HG03457 (cell line): ENCODE data around the gene APCDD1L.
A peak's percentile ranks its signal among the peaks of the same experiment; 100 is the strongest.

Source experiments
- ATAC-seq: cut with Tn5 transposase; IDR thresholded peaks from one replicate; pipeline ENCODE4 v1.9.1; 2021; ENCODE audit warnings: moderate number of reproducible peaks; ENCODE audit not compliant: unreplicated experiment

The APCDD1L gene

DNA sequence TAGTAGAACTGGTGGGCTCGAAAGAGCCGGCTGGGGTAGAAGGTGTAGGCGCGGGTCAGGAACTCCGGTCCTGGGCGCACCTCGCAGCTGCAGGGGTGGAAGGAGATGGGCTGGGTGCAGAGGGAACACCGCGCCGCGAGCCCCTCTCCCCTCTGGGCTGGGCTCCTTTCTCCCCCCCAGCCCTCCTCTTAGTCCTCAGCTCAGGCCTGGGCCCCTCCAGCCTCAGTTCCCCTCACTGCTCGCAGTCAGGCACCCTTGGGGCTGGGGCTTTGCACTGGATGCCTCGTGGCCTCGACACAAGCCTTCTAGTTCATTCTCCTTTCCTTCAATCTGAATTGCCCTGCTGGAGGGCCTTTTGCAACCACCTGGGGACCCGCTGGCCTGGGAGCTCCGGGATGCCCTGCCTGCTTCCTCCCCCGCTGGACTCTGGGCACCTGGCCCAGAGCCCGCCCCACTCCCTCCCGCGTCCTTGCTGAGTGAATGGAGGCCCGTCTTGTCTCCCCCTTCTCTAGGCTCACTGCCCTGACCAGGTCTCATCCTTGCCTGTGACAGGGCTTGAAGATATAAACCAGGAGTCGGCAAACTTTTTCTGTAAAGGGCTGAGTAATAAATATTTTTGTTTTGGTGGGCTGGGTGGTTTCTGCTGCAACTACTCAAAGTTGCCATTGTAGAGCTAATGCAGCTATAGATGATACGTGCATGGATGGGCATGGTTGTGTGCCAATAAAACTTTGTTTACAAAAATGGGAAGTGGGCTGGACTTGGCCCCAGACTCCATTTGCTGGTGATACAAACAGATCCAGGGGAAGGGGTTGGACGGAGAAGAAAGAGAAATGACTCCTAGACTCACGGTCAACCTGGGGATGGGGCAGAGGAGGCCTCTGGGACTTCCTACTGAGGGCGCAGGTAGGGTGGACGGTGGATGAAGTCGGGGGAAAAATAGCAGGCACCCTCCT, 47.3 kb downstream of the APCDD1L start:
- ATAC-seq = no peak

- ATAC-seq = no peak
Observed at GRCh38 chr20:58466729-58467571, 48.2 kb downstream of the APCDD1L start.

- no peak for ATAC-seq
Observed at GRCh38 chr20:58466095-58466708, 49.0 kb downstream of the APCDD1L start.

DNA sequence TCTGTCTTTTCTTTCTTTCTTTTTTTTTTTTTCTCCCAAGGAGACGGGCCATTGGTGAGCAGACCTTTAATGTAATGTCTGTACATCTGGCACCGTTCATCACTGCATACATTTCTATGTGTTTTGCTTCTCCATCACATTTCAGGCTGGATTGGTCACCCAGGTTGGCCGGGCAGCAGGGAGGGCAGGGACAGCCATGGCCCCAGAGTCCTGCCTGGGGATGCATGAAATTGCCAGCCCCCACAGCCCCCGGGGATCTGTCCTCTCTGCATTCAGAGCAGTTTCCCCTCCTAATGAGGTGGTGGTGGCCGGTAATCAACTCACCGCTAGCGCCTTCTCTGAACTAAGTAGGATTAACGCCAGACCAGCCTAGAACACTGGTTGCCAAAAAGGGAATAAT, 50.4 kb downstream of the APCDD1L start:
- no peak for ATAC-seq

DNA sequence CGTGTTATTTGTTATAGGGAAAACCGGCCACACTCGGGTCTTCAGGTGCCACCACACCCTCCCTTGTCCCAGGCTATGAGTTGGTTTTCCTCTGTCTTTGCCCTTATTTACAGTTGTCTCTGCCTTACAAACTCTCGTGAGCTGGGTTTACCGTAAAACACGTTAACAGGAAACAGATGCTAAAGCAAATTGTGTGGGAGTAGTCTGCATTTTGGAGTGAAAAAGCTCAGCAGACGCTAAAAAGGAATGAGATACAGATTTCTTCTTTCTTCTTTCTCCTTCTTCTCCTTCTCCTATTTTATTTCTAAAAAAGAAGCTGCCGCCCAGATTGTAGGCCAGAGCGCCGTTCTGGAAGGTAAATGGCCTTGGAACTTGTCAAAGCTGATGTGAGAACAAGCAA, 51.9 kb downstream of the APCDD1L start:
- no peak for ATAC-seq

DNA sequence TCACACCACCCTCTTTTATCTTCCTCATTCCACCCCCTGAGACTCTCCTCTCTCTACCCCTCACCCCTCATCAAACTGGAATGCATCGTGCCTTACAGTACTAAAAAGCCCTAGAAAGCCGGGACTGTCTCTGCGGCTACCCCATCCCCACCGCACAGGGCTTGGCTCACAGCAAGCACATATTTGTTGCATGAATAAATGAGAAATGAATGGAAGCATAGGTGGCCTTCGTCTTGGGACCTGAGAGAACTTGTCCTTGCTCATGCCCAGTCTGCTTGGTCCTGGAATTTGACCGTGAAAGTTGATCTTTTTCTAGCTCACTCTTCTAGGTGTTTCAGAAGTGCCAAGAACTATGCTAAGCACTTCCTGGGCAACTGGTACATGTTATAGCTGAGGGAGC, 53.3 kb downstream of the APCDD1L start:
- ATAC-seq = no peak

GRCh38 chr20:58461104-58461503, 54.1 kb downstream of the APCDD1L start:
- ATAC-seq = no peak

DNA sequence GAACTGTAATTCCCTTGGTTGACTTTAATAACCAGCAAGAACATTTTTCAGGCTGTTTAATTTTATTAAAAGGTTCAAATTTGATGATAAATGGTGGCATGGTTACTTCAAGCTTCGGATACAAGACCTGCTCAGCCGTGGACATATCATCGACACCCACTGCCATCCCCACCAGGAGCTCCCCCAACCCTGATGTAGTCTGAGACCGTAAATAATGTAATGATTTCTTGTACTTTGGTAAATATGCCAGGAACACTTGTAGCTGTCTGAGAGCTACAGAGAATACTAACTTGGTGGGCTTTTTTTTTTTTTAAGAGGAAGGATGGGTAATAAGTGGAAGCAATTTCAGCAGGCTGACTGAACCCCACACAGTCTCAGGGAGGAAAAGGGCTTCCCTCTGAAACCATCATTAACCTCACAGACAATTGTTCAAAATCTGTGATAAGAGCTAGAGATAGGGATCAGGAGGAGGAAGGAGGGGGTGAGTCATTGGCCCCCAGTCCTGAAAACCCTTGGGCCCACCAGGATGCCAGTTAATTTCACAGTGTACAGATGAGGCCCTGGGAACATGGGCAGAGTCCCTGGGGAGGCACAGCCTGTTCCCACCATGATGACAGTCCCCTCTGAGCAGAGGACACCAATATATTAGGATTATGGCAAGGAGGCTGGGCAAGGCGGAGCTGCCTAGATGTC, 56.0 kb downstream of the APCDD1L start:
- peak; percentile 10 for ATAC-seq

DNA sequence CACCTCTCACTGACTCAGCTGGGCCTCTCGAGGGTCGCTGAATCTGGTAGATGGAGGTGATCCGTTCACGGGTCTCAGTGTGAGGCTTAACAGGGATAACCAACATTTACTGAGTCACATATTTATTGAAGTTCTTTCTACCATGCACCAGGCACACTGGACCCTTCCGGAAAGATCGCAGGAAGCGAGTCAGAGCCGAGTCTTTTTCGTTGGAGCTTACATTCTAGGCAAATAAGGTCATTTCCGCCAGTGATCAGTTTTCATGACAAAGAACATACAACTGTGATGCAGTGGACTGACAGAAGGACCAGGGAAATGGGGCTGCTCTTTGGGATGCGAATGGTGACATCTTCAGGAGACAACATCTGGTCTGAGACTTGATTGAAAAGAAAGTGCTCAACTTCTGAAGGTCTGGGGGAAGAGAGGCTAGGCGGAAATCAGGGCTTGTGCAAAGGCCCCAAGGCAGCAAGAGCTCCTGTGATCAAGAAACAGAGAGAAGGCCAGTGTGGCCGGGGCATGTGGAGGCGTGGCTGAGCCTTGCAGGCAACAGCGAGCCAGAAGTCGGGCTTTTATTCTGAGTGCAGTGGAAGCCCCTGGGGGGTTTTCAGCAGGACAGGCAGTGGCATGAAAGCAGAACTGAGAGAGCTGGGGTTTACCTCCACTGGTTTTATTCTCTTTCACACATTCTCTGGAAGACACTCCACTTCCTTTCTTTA, 56.7 kb downstream of the APCDD1L start:
- ATAC-seq = peak; percentile 90

- ATAC-seq = no peak
Observed at GRCh38 chr20:58457083-58457695, 58.0 kb downstream of the APCDD1L start.

DNA sequence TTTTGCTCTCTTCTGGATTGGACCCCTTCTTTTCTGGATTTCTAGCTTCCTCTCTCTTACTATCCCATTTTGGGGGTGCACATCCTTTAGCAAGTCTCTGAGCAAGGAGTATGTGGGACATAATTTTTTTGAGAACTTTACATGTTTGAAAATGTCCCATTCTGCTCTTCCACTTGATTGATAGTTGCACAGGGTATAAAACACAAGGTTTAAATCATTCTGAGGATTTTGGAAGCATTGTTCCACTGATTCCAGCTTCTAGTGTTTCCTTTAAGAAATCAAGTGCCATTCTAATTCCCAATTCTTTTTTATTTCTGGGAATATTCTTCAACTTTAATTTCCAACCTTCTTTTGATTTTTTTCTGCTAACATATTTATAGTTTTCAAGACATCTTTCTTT, 60.7 kb downstream of the APCDD1L start:
- ATAC-seq = no peak

DNA sequence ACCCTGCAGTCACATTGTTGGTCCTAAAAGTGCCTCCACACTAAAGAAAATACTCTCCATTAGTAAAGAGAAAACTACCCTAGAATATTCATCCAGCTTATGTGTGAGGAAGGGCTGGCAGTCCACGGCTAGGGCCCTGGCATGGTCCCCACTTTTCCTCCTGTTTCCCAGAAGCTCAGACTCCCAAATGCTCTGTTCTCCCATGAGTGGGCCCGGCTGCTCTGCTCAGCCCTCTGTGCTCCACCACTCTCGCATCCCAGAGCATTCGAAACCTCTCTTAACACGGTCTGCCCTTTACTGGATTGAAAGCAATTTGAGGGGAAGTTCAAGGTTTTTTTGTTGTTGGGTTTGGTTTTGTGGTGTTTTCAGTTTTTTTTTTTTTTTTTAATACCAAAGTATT, 61.8 kb downstream of the APCDD1L start:
- ATAC-seq = no peak

DNA sequence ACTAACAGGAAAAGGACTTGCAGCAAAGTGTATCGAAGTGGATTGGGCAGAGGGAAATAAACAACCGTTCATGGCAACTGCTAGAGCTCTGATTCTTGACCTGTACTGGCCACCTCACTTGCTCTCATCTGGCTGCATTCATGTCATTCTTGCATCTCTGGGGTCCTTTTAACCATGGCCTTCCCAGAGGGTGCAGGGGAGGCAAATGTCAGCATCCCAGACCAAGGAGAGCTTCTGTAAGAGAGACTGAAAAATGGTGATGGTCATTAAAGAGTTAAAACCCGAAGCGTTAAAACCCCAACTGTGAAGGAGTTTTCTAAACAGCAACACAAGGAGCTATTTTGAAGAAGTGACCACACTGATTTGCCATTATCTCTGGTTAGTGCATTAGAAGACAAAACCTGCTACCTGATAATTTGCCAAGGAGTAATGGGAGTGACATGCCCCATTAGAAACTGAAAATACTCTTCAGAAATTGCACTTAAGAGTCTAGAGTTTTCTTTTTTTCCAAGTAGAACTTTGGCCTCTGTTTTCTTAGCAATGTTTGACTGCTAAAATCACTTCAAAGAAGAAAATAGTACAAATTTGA, 62.4 kb downstream of the APCDD1L start:
- no peak for ATAC-seq

DNA sequence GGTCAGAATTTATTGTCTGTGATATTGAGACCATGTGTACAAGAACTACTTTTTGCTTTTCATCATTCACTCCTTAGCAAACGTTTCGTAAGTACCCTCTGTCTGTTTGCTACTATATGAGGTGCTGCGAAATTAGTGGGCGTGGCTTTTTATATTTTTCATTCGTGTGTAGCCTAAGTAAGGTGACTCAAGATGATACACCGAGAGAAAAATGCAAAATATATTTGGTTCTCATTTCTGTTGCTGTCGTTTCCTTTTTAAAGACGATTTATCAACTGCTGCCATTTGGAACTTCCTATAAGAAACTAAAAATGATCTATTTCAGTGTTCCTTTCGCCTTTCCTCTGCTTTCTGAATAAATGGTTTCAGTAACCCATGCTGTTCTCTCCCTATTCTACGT, 64.9 kb downstream of the APCDD1L start:
- ATAC-seq = no peak

- ATAC-seq = no peak
Observed at GRCh38 chr20:58449681-58450221, 65.4 kb downstream of the APCDD1L start.

DNA sequence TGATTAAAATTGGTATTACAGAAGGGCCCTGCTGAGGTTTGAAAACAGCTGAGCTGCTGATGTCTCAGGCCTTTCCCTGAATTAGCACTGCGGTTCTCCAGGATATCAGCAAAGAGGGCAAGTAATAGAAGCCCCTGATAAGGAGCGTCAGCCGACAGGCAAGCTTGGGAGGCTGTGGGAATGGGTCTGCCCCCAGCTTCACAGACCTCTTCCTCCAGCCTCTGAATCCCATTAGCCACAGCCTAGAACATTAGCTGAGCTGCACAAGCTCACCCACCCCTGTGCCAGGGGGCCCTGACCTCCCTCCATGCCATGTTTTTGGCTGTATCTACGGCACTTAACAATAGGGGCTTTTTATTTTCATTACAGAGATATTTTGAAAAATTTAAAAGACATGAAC, 66.2 kb downstream of the APCDD1L start:
- no peak for ATAC-seq

GRCh38 chr20:58447511-58448391, 67.4 kb downstream of the APCDD1L start:
- no peak for ATAC-seq

GRCh38 chr20:58446960-58447265, 68.3 kb downstream of the APCDD1L start:
- no peak for ATAC-seq
